HG03064 (cell line): ENCODE results near the gene NXPH1.
A peak's percentile ranks its signal among the peaks of the same experiment; 100 is the strongest.

ENCODE experiments used
- ATAC-seq: cut with Tn5 transposase; IDR thresholded peaks from one replicate; pipeline ENCODE4 v1.9.1; 2021; ENCODE audit warnings: low read depth; ENCODE audit not compliant: unreplicated experiment

NXPH1 gene

DNA sequence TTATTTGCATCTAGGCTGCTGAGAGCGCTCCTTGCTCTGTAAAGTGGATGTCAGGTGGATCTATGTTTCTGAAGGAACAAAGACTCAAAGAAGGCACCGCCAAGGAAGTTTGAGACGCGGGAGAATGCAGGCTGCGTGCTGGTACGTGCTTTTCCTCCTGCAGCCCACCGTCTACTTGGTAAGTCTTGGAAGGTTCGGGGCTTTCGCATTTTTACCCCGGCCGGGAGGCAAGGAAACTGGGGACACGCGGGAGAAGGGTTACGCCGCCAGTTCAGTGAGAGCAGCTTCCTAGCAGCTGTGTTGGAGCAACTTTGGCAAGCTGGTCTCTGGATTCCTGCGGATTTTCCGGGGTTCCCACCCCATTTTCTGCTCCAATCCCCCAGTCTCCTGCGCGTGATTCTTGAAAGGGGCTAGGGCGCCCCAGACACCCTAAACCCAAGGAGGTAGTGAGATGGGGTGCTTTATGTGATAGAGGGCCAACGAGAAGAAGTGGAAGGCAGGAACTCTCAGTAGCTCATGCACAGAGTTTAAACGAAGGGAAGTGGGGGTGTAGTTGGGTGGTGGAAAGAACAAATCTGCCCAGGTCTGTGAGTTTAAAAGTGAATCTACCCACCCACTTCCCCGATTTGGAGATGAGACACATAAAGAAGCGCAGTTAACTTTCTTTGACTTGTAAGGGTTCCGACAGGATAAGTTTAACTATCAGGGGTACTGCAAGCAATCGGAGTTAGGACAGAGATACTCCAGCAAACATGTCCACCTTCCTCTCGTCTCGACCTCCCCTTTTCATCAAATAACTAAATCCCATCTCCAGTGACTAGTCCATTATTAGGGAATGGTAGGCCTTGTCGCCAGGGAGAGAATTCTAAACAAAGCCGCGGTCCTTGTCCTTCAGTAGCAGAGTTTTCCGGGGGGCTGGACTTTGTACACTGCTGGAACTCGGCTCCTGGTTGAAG lies 2.5 kb downstream of the NXPH1 start:
- ATAC-seq: no peak

GRCh38 chr7:8436965-8437364 lies 3.6 kb downstream of the NXPH1 start:
- peak; percentile 68 for ATAC-seq

DNA sequence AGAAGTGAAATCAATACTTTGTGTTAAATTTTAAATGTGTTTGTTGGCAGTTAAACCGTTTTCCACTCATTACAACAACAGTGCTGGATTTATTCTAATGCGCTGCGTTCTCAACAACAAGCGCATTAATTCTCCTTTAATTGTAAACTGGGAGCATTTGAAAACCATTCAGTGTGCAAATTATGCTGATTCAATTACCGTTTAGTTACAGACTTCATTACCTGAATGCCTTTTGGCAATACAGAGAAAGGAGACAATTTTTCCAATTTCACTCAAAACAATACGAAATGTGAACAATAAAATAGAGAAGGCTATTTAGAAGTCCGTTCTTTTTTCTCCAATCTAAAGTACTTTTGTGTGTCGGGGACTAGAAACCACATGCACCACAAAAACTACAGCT lies 4.2 kb downstream of the NXPH1 start:
- ATAC-seq: no peak

GRCh38 chr7:8440670-8441069 lies 7.3 kb downstream of the NXPH1 start:
- ATAC-seq: no peak

DNA sequence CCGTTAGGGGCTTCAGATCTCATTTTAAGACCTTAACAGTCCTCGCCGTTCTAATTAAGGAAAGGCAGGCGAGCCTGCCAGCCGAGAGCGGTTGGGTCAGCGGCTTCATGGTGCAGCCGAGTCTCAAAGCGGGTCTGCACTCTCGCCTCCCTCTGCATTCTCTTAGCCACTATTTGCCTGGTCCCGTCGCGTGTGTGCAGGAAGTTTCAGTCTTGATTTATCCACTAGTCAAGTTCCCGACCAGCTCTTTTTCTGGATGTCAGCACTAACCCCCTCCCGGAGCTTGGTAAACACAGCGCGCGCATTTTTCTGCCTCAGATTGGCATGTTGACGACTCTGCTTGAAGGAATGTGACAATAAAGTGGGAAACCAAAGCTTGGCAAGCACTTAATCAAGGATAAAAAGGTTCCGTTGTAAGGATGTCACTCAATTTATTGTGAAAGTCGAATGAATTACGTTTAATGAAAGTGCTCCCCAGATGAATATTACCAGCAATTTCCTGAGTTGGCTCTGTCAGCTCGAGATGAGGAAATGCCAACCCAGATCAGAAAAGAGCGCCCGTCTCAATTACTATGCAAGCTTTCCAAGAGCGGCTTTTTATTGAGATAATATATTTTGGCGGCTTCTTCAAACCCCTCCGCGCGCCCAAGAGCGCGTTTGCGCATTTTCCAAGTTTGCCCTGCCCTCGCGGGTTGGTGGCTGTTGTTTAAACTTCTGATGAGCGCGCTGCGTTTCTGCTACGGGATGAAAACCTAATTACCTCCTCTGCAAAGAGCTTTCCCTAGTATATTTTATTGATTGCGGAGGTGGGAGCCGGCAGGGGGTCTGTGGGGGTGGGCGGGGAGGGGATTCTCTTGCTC lies 7.9 kb downstream of the NXPH1 start:
- no peak for ATAC-seq

DNA sequence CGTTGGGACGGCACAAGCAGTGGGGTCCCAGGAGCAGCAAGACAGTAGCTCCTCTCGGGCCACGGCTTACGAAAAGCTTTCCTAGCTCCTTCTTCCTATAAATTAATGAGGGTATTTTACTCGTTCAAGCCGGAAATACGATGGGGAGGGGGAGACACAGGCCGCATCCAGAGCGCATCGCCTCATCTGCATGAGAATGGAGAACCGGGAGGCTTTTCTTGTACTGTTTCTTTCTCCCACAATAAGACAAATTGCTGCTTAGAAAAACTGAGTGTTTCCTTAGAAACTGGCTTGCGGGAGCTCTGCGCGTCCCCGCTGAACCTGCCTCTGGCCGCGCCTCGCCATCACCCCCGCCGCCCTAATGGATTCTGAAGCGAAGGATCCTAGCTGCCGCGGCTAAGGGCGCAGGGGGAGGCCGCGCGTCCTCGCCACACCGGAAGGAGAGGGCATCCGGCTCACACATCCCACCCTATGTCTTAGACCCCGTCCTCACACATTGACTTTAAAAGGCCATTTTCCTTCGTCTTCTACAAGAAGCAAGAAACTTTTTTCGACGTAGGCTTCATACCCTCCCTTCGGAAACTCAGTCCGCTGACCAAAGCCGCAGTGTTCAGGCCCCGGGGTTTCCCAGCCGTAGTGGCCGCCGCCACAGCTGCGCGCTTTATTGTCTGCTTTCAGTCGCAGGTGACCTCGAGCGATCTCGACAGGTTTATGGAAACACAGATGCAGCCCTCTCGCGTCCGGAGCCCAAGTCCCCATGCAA lies 8.8 kb downstream of the NXPH1 start:
- ATAC-seq: no peak

DNA sequence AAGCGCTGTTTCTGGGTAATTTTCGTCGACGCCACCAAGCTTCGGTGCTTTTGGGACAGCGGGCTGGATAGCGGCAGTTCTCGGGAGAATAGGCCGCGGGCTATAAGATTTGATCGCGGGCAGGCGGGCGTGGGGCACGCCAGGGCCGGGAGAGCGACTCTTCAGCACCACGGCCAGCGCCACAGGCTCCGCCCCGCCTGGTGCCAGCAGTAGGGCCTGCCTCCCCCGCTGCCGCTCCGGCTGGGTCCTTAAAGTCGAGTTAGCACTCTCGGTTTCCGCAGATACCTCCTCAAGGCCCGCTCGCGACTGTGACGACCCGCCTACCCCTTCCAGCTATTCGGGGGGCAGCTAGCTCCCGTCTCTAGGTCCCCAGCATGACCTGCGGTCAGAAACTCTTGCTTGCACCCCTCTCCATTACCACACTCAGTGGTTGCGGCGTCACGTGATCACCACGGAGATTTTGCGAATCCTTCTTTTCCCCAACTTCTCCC lies 9.4 kb downstream of the NXPH1 start:
- ATAC-seq: peak; percentile 88

GRCh38 chr7:8443576-8444467 lies 10.4 kb downstream of the NXPH1 start:
- ATAC-seq: no peak

GRCh38 chr7:8444468-8444769 lies 11.0 kb downstream of the NXPH1 start:
- ATAC-seq: no peak

DNA sequence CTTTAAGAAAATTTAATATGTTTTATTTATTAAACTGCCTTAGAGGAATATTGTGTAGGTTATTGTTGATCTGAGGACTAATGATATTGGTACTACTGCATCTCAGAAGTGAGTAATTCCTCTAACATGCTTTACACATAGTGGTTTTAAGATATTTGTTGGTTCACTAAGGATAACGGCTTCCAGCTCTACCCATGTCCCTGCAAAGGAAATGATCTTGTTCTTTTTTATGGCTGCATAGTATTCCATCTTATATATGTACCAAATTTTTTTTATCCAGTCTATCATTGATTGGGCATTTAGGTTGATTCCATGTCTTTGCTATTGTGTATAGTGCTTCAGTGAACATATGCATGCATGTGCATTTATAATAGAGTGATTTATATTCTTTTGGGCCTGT lies 20.1 kb downstream of the NXPH1 start:
- no peak for ATAC-seq

GRCh38 chr7:8455426-8455825 lies 22.0 kb downstream of the NXPH1 start:
- no peak for ATAC-seq

- ATAC-seq: no peak
These were observed 28.9 kb downstream of the NXPH1 start for GRCh38 chr7:8462309-8462708.

GRCh38 chr7:8465338-8465737 lies 31.9 kb downstream of the NXPH1 start:
- no peak for ATAC-seq

- no peak for ATAC-seq
These were observed 47.1 kb downstream of the NXPH1 start for GRCh38 chr7:8480527-8480926.

DNA sequence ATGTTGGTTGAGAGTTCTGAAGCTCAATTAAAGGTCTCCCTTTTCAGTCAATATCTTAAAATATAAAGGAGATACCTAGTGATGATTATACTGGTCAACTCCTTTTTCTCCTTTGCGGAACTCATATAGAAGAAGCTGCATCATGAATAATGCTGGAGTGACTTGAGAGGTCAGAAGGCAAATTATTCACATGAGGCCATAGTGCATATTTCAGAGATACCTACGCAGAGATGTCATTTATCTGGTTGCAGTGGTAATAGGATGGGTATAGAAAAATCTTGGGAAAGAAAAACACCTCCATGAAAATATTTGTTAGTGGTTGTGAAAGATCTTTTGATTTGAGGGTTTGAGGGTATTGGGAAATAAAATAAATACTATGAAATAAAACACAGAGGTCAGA lies 47.7 kb downstream of the NXPH1 start:
- no peak for ATAC-seq

- ATAC-seq: no peak
These were observed 48.5 kb downstream of the NXPH1 start for GRCh38 chr7:8481752-8482446.

GRCh38 chr7:8490391-8491045 lies 57.1 kb downstream of the NXPH1 start:
- ATAC-seq: no peak

GRCh38 chr7:8491106-8491505 lies 57.7 kb downstream of the NXPH1 start:
- ATAC-seq: no peak
